ENCODE measurements around the gene KCNJ10.

DNA sequence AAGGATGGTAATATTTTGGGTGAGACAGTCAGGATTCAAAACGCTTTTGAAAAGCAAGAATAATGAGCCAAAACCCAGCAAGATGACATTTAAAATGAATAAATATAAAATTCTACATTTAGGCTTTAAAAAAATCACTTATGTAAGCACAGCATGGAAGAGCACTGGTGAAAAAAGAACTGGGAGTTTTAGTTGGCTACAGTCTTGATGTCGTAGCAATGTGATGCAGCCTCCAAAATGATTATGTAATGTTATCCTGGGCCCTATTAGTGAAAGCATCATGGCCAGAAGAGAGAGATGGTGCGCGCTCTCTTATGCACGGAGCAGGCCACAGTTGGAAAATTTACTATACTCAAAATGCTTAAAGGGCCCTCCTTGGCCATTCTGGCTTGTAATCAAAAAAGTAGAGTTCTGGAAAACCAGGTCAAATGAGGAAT lies 16.5 kb upstream of the KCNJ10 start:
- no peak for TF ChIP-seq POLR2AphosphoS5 (IDR thresholded peaks at IDR 0.05; ENCODE audit: low read depth, low read length)
- TF ChIP-seq SIN3A (IDR thresholded peaks at IDR 0.05; ENCODE audit: borderline replicate concordance, insufficient read depth, low read length): no peak
- no peak for TF ChIP-seq TAF1 (IDR thresholded peaks at IDR 0.05; ENCODE audit: borderline replicate concordance, insufficient read depth, low read length)
- TF ChIP-seq, protein P1, sequence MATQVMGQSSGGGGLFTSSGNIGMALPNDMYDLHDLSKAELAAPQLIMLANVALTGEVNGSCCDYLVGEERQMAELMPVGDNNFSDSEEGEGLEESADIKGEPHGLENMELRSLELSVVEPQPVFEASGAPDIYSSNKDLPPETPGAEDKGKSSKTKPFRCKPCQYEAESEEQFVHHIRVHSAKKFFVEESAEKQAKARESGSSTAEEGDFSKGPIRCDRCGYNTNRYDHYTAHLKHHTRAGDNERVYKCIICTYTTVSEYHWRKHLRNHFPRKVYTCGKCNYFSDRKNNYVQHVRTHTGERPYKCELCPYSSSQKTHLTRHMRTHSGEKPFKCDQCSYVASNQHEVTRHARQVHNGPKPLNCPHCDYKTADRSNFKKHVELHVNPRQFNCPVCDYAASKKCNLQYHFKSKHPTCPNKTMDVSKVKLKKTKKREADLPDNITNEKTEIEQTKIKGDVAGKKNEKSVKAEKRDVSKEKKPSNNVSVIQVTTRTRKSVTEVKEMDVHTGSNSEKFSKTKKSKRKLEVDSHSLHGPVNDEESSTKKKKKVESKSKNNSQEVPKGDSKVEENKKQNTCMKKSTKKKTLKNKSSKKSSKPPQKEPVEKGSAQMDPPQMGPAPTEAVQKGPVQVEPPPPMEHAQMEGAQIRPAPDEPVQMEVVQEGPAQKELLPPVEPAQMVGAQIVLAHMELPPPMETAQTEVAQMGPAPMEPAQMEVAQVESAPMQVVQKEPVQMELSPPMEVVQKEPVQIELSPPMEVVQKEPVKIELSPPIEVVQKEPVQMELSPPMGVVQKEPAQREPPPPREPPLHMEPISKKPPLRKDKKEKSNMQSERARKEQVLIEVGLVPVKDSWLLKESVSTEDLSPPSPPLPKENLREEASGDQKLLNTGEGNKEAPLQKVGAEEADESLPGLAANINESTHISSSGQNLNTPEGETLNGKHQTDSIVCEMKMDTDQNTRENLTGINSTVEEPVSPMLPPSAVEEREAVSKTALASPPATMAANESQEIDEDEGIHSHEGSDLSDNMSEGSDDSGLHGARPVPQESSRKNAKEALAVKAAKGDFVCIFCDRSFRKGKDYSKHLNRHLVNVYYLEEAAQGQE (IDR thresholded peaks at IDR 0.05; ENCODE audit: insufficient read depth in 1 of 2, low read depth in 2 of 2, low read length in 2 of 2): no peak

All from PFSK-1 (cell line).